Amygdala (tissue), 56 donors: ENCODE data around the gene DIP2C.
"Not testable (repeated sequence)": the region's sequence is repeated elsewhere in the genome, so short reads cannot be mapped to it uniquely, and the experiment has no call there.

Experiments used
- DNase-seq, 56 donors: peaks; one replicate each; lab custom pipeline; 2025; lab: John Stamatoyannopoulos, UW

Gene DIP2C

DNA sequence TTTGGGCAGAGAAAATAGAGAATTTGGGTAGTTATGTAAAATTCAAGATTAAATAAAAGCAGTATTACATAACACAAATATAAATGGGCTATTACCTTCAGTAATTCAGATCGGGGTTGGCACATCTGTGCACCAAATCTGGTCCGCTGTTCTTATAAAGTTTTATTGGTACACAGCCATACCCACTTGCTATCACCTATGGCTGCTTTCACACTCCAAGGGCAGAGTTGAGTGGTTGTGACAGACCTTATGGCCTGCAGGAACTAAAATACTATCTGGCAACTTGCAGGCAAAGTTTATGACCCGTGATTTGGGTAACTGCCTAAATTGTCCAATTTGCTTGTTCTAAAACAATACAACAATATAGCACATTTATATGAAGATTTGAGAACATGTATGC is 249.3 kb downstream of the DIP2C start:
- no peak for DNase-seq

DNA sequence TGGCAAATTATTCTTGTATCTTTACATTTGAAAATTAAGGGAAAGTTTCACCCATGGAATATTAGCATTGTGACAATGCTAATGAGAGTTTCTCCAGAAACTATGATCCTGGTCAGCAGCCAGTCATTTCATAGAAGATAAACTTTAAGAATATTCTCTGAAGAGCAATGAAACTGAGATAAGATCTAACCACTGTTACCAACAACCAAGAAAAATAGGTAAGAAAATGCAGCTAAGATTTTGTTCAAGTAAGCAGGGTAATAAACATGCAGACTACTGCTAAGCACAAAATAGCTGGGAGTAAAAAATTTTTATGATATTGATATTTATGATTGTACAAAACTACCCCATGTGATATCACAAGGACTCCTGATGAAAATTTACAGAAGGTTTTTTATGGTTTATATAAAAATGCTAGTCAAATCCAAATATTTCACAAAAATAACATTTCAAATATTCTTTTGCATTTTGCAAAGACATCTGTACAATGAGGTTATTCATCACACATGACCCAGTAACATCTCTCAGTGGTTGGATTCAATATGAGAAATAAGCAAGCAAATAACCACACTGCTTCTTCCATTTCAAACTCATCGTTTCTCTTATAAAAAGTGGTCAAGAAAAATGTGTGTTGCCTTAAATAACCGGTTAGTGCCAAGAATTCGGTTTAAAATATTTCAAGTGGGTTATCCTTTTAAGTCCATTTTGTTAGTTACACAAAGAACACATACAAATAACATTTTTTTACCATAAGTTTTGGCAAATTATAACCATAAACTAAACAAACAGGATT is 251.6 kb downstream of the DIP2C start:
- no peak for DNase-seq

DNA sequence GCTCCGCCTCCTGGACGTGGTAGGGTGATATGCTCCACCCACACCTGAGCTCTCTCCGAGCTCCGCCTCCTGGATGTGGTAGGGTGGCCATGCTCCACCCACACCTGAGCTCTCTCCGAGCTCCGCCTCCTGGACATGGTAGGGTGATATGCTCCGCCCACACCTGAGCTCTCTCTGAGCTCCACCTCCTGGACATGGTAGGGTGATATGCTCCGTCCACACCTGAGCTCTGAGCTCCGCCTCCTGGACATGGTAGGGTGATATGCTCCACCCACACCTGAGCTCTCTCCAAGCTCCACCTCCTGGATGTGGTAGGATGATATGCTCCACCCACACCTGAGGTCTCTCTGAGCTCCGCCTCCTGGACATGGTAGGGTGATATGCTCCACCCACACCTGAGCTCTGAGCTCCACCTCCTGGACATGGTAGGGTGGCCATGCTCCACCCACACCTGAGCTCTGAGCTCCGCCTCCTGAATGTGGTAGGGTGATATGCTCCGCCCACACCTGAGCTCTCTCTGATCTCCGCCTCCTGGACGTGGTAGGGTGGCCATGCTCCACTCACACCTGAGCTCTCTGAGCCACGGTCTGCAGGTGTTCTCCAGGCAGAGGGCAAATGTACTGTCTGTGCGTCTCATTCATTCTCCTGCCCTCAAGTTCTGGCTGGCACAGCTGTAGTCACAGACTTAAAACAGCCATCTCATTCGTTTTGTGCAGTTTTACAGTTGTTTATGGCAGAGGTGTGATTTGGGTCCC is 252.4 kb downstream of the DIP2C start:
- DNase-seq: no peak

DNA sequence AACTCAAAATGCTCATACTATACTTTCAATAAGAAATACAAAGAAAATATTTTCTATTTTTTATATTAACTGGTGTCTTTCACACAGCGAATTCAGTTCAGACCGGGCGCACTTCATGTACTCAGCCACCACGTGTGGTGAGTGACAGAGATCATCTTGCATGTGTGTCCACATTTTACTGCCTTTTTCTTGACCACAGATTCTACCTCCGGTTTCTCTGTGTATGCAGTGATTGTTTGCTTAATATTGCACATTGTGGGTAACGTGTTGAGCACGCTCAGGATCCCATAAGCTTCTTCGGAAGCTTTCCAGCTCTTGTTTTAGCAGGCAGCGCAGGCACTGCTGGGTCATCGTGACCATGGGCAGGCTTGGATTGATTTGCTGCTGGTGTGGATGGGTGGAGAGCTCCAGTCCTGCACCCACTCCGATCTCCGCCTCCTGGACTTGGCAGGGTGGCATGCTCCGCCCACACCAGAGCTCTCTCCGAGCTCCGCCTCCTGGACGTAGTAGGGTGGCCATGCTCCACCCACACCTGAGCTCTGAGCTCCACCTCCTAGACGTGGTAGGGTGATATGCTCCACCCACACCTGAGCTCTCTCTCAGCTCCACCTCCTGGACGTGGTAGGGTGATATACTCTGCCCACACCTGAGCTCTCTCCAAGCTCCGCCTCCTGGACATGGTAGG is 253.3 kb downstream of the DIP2C start:
- DNase-seq: no peak

DNA sequence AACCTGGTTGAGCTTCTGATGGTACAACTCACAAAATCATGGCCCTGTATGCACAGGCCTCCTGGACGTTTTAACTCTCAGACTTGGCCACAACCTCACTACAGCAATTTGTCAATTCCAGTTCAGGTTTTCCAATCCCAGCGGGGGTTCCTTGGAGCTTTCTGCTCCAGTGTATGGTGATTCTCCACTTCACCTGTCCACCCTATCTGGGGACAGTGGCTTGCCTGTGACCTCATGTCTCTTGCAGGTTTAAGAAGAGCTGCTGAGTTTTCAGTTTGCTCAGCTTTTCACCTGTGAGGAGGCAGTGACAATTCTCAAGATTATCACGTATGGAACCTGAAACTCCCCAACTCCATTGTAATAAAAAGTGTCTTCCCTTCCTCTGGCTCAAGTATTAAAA is 254.1 kb downstream of the DIP2C start:
- DNase-seq: no peak

DNA sequence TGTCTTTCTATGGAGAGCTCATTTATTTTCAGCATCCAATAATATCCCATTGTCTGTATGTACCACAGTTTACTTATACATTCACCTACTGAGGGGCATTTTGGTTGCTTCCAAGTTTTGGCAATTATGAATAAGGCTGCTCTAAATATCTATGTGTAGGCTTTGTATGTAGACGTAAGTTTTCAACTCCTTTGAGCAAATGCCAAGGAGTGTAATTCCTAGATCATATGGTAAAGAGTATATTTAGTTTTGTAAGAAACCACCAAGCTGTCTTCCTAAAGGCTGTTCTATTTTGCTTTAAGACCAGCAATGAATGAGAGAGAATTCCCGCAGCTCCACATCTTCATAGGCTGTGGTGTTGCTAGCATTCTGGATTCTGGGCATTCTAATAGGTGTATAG is 259.8 kb downstream of the DIP2C start:
- DNase-seq: no peak

DNA sequence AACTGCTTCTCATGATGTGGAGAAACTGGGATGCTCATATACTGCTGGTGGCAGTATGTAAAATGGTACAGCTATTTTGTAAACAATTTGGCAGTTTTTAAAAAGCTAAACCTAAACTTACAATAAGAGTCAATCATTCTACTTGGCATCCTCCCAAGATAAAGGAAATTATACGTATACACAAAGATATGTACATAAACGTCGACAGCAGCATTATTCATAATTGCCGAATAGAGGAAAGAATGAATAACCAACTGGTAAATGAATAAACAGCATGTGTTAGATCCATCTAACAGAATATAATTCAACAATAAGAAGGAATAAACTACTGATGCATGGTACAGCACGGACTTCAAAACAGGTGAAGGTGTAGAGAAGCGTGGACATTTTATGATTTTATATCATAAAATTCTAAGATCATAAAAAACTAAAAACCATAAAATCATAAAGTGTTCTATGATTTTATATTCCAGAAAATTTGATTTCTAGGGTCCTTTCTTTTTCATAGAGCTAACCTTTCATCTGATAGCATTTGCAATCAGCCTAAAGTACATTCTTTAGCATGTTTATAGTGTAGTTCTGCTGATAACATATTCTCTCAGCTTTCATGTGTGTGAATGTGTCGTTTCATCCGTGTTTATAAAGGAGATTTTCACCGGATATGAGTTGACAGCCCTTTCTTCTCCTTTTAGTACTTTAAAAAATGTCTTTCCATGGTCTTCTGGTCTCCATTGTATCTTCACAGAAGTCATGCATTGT is 261.5 kb downstream of the DIP2C start:
- DNase-seq: no peak

DNA sequence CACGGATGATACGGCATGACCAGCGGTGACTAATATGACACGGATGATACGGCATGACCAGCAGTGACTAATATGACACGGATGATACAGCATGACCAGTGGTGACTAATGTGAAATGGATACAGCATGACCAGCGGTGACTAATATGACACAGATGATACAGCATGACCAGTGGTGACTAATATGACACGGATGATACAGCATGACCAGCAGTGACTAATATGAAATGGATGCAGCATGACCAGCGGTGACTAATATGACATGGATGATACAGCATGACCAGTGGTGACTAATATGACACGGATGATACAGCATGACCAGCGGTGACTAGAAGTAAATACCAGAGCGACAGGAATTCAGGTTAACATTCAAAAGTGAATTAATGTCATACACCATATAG is 264.1 kb downstream of the DIP2C start:
- DNase-seq: not testable (repeated sequence)

DNA sequence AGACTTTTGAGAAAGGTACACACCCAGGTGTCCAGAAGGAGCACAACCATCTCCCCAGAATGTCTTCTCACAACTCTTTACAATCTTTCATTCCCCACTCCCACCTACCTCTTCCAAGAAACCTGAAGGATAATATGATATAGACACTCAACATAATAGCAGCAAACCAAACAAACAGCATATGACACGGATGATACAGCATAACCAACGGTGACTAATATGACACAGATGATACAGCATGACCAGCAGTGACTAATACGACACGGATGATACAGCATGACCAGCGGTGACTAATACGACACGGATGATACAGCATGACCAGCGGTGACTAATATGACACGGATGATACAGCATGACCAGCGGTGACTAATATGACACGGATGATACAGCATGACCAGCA is 264.7 kb downstream of the DIP2C start:
- DNase-seq: not testable (repeated sequence)

DNA sequence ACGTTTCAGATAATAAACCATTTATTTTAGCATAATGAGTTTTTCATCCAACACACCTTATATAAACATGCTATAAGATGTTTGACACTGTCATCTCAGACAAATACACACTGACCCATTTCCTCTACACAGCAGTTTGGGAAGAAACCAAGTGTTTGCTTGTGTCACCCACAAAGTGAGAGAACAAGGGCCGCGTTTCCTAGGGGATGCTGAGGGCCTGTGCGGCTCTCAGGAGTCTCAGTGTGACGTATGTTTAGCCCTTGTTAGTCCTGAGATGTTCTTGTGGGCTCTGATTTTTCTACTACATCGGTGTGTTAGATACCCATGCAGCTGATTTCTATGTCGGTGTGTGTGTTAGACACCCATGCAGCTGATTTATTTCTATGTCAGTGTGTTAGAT is 266.3 kb downstream of the DIP2C start:
- peak in 8 of 56 donors; percentile 8 to 67 (median 16) for DNase-seq

DNA sequence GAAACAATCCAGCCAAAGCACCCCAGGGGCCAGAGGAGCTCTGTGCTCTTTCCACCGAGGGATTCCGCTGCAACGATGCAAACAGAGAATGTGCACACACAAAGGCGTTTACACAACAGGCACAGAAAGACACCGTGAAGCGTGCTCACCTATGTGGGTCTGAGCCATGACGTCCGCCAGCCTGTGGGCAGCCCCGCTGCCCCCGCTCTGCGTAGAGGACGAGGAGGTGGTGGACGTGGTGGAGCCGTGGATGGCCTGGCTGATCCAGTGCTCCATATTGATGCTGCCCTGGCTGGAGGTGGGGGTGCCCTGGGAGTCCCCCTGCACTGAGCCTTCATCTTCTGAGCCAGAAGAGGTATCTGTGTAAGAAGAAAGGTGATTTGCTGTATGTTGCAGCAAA is 266.8 kb downstream of the DIP2C start:
- DNase-seq: no peak

DNA sequence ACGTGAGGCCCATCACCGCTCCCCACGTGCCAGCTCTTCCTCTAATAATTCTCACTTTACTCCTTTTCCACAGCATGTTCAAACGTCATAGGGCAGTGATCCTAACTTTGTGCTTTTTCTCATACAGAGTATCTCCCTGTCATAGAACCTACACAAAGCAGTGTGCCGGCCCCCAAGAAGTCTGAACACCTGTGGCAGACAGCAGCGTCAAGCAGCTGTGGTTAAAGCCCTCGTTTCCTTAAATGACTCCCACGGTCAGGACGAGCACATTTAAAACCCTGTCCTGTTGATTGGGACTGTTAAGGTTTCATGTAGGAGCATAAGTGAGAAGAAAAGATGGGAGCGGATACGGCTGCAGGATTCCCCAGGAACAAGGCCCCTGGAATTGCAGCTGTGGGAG is 267.2 kb downstream of the DIP2C start:
- no peak for DNase-seq

DNA sequence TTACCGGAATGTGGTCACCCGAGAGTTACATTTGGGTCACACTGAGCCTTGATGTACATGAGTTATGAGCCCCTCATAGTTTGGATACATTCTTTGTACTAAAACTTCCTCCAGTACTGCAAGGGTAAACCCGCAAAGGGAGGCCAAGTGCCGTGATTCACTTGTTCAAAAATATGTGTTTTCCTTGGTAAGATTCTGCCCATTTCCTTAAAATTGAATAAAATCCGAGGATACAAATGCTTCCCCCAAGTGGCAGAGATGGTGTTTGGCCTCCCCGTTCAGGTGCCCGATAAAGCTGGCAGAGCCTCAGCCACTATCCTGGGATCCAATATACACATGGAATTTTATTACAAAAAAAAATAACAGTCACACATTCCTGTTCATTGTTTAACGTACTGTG is 268.3 kb downstream of the DIP2C start:
- DNase-seq: no peak

DNA sequence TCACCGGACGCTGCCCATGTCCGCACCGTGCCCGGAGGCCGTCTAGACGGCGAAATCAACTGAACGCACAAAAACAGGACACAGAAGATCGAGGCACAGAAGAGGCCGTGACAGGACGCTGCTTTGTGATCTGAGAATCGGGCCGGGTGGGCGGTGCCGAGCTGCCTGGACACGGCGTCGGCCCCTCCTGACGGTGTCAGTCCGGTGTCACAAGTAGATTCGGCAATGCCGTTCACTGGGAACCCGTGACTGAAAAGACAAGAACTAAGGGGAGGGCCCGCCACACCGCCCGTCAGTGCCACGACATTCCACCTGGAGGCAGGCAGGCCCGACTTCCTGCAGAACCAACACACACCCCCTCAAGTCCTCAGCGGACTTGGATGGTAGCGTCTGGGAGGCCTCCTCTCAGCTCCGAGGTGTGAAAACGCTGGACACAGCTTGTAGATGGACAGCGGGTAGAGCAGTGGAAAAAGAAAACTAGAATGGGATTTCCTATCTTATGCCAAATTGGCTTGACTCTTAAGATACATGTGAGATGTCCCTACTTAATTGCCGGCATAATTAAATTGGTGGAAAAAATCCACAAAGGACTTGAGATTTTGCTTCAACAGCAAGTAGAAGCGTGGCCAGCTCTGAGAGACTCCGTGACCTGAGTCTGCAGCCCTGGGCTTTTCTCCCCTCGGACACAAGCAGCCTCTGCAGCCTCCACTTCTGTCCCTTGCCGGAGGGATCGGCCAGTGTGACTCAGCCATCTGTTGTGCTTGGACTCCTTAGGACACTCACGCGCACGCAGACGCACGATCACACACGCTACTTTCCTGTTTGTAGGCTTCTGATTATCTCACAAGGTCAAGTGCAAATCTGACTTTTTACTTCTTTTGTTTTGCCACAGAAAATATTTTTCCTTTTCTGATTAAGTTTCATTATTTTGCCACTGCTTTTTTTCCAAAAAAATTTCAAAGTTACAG is 269.0 kb downstream of the DIP2C start:
- DNase-seq: no peak

DNA sequence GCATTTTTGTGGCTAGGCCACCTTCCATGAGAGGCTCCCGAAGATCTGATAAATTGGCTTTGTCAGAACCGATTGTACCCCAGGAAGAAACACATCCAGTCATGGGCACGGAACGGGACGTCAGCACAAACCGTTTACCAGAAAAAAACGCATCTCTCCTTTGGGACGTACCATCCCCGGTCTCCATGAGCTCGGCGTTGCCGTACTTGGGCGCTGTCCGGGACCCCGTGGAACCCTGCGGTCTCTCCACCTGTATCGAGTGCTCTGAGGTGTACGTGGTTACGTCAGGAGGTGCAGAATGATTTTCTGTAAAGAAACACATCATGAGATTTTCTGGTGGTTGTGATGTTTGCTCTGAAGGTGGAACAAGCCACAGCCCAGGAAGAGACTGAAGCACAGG is 270.6 kb downstream of the DIP2C start:
- DNase-seq: no peak

DNA sequence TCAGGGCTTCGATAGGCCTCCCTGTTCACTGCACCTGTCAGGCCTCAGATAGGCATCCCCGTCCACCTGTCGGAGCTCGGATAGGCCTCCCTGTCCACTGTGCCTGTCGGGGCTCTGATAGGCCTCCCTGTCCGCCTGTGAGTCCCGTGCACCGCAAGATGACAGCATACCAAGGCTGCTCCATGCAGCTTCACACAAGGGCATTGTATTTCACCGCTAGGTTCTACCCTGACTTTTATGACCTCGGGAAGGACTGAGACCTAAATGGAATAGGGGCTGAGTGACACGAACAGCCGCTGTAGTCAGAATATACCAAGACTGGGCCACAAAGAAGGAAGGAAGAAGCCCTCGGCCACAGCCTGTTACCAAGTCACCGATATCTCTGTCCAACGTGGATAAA is 271.2 kb downstream of the DIP2C start:
- DNase-seq: no peak

DNA sequence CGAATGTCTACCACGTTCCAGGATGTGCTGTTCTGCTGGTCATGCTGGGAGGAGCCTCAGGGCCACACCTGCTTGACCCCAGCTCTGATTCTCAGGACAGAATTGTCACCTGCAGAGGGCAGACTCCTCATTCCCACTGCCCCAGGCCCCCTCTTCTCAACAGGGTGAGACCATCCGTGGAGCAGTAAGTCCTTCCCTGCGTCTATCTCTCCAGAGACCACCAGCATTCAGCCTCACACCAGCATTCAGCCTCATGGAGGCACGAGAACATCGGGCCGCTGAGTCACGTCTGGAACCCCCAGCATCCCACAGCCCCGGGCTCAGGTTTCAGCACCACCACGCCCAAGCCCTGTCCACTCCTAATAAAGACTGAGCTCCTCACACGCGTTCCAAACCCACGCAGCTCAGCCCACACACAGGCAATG is 273.4 kb downstream of the DIP2C start:
- no peak for DNase-seq

DNA sequence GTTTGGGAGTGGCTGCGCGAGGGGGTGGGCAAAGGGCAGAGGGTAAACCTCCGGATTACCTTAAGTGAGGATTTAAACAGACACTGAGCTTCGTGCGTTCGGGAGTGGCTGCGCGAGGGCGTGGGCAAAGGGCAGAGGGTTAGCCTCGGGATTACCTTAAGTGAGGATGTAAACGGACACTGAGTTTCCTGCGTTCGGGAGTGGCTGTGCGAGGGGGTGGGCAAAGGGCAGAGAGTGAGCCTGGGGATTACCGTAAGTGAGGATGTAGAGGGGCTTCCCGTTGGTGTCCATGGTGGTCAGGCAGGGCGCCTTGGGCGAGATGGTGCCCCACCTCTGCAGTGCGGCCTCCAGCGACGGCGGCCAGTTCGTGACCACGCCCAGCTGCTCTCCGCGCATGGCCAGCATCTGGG is 275.8 kb downstream of the DIP2C start:
- no peak for DNase-seq

DNA sequence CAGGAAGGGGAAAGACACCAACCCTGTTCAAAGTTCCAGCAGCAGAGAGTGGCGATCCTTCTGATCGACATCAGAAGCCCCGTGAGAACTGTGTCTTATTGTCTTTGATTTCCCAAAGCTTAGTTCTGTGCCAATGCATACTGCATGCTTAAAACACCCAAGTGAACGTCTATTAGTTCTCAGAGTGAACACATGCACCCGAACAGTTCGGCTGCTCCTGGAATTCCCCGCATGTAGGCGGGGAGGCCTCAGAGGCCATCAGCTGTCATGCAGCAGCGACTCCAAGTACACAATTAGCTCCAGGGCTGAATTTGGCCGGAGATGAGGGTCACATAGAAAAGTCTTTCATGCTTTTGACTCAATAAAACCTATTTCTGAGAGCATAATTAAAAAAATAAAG is 277.4 kb downstream of the DIP2C start:
- no peak for DNase-seq

DNA sequence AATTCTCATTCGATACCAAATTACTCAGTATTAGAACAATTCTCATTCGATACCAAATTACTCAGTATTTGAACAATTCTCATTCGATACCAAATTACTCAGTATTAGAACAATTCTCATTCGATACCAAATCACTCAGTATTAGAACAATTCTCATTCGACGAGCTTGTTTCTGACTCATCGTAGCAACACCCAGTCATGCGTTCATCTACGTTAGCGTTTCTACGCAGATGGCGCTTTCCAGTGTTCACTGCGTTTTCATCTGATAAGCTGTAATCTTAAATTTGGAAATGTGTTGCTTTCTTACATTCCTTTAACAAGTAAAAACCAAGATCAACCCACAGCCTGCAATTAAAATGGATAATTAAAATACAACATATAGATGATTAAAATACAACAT is 277.9 kb downstream of the DIP2C start:
- no peak for DNase-seq
